Parathyroid adenoma (tissue), 2 donors: Measurements from ENCODE around the gene C17orf113.

Experiments used
- H2AFZ ChIP-seq: fragments of 300-600 bp; sonication (generic); one replicate; pipeline ENCODE4 v1.7.0; 2017; ENCODE audit warnings: antibody characterized with exemption, mild to moderate bottlenecking
- H3K27ac ChIP-seq: fragments of 300-600 bp; sonication (generic); one replicate; pipeline ENCODE4 v1.7.0; 2017
- H3K27me3 ChIP-seq: fragments of 300-600 bp; sonication (generic); one replicate; pipeline ENCODE4 v1.7.0; 2017; ENCODE audit warnings: low read length; ENCODE audit not compliant: control insufficient read depth, insufficient read depth
- H3K36me3 ChIP-seq: fragments of 300-600 bp; sonication (generic); one replicate; pipeline ENCODE4 v1.7.0; 2017; ENCODE audit warnings: low read length; ENCODE audit not compliant: control insufficient read depth, insufficient read depth
- H3K4me1 ChIP-seq: fragments of 300-600 bp; sonication (generic); one replicate; pipeline ENCODE4 v1.7.0; 2017; ENCODE audit warnings: control low read depth
- H3K4me2 ChIP-seq: fragments of 300-600 bp; sonication (generic); one replicate; pipeline ENCODE4 v1.7.0; 2017; ENCODE audit warnings: low read length
- H3K4me3 ChIP-seq: fragments of 300-600 bp; sonication (generic); one replicate; pipeline ENCODE4 v1.7.0; 2017; ENCODE audit warnings: low read depth, low read length
- H3K79me2 ChIP-seq: fragments of 300-600 bp; sonication (generic); one replicate; pipeline ENCODE4 v1.7.0; 2017; ENCODE audit warnings: control low read depth
- H3K9ac ChIP-seq: fragments of 300-600 bp; sonication (generic); one replicate; pipeline ENCODE4 v1.7.0; 2017; ENCODE audit warnings: mild to moderate bottlenecking
- H3K9me3 ChIP-seq: fragments of 300-600 bp; sonication (generic); one replicate; pipeline ENCODE4 v1.7.0; 2017; ENCODE audit warnings: low read length; ENCODE audit not compliant: control insufficient read depth
- TF ChIP-seq, protein P1 (sequence below): fragments of 300-600 bp; sonication (generic); IDR thresholded peaks from one replicate; pipeline ENCODE4 v1.7.0; 2017; ENCODE audit warnings: antibody characterized with exemption, mild to moderate bottlenecking
- donor health status: primary hyperparathyroidism.

The C17orf113 gene

DNA sequence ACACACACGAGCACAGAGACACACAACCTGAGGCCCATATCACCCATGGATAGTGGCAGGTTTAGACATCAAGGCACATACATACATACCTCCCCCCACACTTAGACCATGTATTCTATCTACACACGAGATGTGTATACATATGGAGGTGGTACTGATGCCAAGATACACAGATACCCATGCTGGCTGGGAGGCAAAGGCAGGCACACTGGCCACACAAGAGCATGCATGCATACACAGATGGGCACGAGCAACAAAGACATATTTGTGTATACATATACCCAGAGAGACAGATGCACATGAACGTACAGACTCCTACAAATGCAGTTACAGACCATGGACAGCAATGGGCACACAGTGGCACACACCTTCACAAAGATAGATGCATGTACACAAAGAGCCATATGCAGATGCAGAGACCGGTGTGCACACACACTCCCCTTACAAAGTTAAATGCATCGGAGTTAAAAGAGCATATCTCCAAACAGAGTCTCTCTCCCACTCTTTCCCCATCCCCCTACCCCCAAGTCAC is 2.0 kb upstream of the C17orf113 start:
- H3K27ac ChIP-seq: no peak overlapping the region
- H3K36me3 ChIP-seq: no peaks in the 10 kb centered on the region
- TF ChIP-seq, protein P1, sequence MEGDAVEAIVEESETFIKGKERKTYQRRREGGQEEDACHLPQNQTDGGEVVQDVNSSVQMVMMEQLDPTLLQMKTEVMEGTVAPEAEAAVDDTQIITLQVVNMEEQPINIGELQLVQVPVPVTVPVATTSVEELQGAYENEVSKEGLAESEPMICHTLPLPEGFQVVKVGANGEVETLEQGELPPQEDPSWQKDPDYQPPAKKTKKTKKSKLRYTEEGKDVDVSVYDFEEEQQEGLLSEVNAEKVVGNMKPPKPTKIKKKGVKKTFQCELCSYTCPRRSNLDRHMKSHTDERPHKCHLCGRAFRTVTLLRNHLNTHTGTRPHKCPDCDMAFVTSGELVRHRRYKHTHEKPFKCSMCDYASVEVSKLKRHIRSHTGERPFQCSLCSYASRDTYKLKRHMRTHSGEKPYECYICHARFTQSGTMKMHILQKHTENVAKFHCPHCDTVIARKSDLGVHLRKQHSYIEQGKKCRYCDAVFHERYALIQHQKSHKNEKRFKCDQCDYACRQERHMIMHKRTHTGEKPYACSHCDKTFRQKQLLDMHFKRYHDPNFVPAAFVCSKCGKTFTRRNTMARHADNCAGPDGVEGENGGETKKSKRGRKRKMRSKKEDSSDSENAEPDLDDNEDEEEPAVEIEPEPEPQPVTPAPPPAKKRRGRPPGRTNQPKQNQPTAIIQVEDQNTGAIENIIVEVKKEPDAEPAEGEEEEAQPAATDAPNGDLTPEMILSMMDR: no peak
- no peak overlapping the region for H3K9ac ChIP-seq
- no peak overlapping the region for H3K4me2 ChIP-seq
- no peaks in the 10 kb centered on the region for H3K27me3 ChIP-seq
- H2AFZ ChIP-seq: no peak overlapping the region
- no peaks in the 10 kb centered on the region for H3K79me2 ChIP-seq
- H3K4me1 ChIP-seq: peaks cover 4% of the 10 kb centered on the region
- no peaks in the 10 kb centered on the region for H3K9me3 ChIP-seq
- no peak overlapping the region for H3K4me3 ChIP-seq

DNA sequence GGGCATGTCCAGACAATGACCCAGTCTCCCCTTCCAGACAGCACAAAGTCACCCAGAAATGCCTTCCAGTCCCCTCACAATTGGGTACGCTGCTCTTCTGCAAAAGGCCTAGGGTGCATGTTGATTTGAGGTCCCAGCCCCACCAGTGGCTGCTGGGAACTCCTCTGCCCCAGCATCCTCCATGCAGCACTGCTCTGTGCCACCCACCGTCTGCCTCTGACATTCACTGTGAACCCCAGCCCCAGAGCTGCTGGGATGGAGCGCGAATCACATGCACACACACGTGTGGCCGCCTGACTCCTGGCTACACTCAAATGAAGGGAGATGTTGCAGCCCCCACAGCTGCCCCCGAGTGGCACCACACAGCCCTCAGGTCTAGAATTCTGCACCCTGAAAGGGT is 1.2 kb upstream of the C17orf113 start:
- no peak overlapping the region for H3K4me2 ChIP-seq
- no peaks in the 10 kb centered on the region for H3K9me3 ChIP-seq
- H2AFZ ChIP-seq: no peak overlapping the region
- H3K4me1 ChIP-seq: peaks cover 4% of the 10 kb centered on the region
- no peak overlapping the region for H3K4me3 ChIP-seq
- TF ChIP-seq, protein P1: no peak
- H3K9ac ChIP-seq: no peak overlapping the region
- no peaks in the 10 kb centered on the region for H3K27me3 ChIP-seq
- no peak overlapping the region for H3K27ac ChIP-seq
- no peaks in the 10 kb centered on the region for H3K36me3 ChIP-seq
- no peaks in the 10 kb centered on the region for H3K79me2 ChIP-seq

DNA sequence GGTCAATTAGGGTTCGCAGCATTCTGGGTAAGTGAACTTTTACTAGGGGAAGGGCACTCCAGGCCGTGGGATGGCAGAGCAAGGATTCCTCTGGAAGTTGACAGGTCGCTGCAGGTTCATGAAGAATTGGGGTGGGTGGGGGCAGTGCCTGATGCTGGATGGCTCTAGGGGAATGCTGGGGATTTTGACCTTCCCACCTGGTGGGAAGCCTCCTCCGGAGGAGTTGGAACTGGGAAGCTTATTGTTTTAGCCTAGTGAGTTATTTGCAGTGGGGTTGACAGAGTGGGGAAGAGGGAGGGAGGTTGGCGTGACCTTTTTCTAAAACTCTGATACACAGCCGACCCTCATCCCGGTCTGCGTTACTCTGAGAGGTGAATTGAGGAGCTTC is 606 bp upstream of the C17orf113 start:
- Histone ChIP-seq H3K4me2 (peak overlapping the region; percentile 62), H3K9me3 (no peaks in the 10 kb centered on the region), H3K4me3 (peak overlapping the region; percentile 30), H3K36me3 (no peaks in the 10 kb centered on the region), H2AFZ (peak overlapping the region; percentile 96), H3K27me3 (no peaks in the 10 kb centered on the region), H3K4me1 (peaks cover 4% of the 10 kb centered on the region), H3K79me2 (no peaks in the 10 kb centered on the region), H3K9ac (no peak overlapping the region), H3K27ac (no peak overlapping the region)
- TF ChIP-seq, protein P1: no peak

DNA sequence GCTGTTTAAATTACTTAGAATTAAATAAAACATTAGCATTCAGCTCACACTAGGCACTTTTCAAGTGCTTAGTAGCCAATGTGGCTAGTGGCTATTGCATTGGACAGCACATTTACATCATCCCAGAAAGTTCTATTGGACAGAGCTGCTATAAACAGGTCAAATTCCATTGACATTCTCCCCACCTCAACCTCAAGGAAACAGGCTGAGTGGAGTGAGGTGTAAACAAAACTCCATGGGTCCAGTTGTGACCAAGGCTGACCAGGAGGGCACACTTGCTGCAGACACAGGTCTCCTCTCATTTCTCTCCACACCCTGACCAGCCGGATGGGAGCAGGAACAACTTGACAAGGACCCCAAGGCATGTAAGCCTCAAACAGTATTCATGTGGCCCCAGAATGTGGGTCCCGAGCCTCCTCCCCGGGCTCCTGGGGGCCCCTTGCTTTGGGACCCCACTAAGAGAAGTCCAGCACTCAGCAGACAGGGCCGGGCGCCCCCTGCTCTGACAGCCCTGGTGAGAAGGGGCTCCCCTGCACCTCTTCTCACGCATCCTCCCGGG is 488 bp downstream of the C17orf113 start:
- Histone ChIP-seq H3K4me3 (peak overlapping the region; percentile 64), H3K9ac (peak overlapping the region; percentile 7), H3K79me2 (no peaks in the 10 kb centered on the region), H3K27ac (peak overlapping the region; percentile 39), H2AFZ (peak overlapping the region; percentile 100), H3K4me2 (peak overlapping the region; percentile 91), H3K4me1 (peaks cover 4% of the 10 kb centered on the region), H3K36me3 (no peaks in the 10 kb centered on the region), H3K9me3 (no peaks in the 10 kb centered on the region), H3K27me3 (no peaks in the 10 kb centered on the region)
- TF ChIP-seq, protein P1: peak; percentile 18

DNA sequence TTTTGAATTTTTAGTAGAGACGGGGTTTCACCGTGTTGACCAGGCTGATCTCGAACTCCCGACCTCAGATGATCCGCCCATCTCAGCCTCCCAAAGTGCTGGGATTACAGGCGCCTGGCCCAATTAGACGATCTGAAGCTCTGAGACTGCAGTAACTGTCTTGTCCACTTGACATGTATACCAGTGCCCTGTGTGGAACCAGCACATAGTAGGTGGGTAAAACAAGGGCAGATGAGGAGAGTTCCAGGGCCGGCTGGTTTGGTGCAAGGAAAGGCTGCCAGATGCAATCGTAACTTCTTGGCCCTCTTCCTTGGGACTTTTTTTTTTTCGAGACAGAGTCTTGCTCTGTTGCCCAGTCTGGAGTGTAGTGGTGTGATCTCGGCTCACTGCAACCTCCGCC is 3.1 kb downstream of the C17orf113 start:
- no peaks in the 10 kb centered on the region for H3K79me2 ChIP-seq
- TF ChIP-seq, protein P1: no peak

More for the DNA sequence above, 3.1 kb downstream of the C17orf113 start:
- no peak overlapping the region for H3K4me2 ChIP-seq
- no peaks in the 10 kb centered on the region for H3K27me3 ChIP-seq
- H3K4me1 ChIP-seq: peaks cover 4% of the 10 kb centered on the region
- no peaks in the 10 kb centered on the region for H3K9me3 ChIP-seq
- H3K9ac ChIP-seq: no peak overlapping the region
- H2AFZ ChIP-seq: no peak overlapping the region
- H3K4me3 ChIP-seq: no peak overlapping the region
- H3K36me3 ChIP-seq: no peaks in the 10 kb centered on the region
- no peak overlapping the region for H3K27ac ChIP-seq
